HG02642 (cell line): Measurements from ENCODE around the gene MBD5.

Source experiments
- ATAC-seq: cut with Tn5 transposase; IDR thresholded peaks from one replicate; pipeline ENCODE4 v1.9.1; 2021; ENCODE audit warnings: mild to moderate bottlenecking; ENCODE audit not compliant: unreplicated experiment, poor library complexity

Gene MBD5

DNA sequence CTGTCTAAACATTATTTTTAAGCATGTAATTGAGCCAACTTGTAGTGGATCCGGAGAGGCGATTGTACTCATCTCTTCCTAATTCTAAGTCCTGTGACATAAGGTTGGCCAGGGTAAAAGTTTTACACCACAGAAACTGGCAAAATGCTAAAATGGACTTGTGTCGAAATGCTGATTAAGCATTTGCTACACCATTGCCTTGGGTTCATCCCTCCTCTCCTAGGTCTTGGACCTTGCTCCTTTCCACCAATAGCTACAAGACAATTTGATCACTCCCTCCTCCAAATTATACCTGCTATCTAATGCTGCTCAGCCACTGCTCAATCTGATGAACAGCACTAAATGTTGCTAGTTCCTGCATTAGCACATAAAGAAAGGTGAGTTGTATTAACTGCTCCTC lies 491.0 kb downstream of the MBD5 start:
- no peak for ATAC-seq

DNA sequence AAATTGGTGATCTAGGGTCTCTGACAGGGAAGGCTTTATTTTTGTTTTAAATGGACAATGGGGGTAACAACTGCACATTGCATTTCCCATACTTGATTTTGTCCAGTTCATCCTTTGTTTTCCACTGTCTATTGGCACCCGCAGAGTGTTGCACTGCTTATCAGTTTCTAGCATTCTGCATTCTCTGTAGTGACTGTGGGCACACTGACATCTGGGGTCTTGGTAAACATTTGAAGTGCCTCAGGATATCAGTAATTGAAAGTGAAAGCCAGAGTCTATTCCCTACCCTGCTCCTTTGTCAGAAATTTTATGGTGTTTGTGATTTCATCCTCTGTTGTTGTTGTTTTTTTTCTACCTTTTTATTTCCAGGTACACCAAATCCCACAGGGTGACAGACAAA lies 491.6 kb downstream of the MBD5 start:
- ATAC-seq = no peak

DNA sequence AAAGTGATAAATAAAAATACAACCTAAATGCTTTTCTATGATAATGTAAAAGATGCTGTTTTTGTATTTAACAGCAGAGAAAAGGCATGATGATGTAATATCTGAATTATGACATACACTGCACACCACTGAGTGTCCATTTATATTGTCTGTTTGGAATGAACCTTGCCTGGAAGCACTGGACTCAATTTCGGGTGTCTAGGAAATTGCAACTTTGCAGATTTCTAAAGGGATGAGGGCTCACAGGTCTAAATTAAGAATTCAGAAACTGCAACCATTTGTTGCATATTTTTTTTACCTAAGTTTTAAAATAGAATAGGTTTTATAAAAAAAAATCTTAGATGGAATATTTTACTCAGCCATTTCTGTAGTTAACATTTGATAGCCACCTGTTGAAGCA lies 492.5 kb downstream of the MBD5 start:
- no peak for ATAC-seq

DNA sequence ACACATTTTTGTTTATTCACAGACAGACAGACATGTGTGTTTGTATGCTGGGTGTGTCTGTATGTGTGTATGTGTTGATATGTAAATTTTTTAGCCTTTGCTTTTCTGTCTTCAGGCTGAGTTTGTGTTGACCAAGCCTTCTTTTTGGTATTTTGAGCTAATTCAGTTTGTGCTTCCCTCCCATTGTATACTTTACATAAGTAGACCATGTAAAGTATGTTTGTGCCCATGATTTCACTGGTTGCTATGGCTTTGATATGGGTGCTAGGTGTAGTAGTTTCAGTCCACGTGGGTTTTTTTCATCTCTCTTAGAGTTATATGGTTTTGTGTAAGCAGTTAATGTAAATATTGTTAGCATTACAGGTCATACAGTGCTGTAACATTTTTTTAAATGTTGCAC lies 494.2 kb downstream of the MBD5 start:
- ATAC-seq = no peak

- no peak for ATAC-seq
Measured at GRCh38 chr2:148515976-148516375, 495.1 kb downstream of the MBD5 start.

DNA sequence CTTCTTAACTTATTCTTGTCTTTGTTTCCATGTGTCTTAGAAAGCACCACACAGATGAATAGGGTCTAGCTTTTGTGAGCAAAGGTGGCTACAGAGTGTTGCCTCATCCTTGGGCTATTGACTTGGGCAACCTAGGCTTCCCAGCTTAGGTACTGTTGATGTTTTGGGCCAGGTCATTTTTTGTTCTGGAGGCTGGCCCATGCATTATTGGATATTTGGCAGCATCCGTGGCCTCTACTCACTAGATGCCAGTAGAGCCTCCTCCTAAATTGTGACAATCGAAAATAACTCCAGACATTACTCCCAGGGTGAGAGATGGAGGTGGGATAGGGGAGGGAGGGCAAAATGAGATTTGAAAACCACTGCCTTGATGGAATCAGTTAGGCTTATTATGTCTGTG lies 496.4 kb downstream of the MBD5 start:
- no peak for ATAC-seq

GRCh38 chr2:148517822-148518221 lies 496.9 kb downstream of the MBD5 start:
- ATAC-seq = no peak

- no peak for ATAC-seq
Measured at GRCh38 chr2:148519013-148519412, 498.1 kb downstream of the MBD5 start.

GRCh38 chr2:148521181-148521580 lies 500.3 kb downstream of the MBD5 start:
- no peak for ATAC-seq

- ATAC-seq = no peak
Measured at GRCh38 chr2:148523315-148523714, 502.4 kb downstream of the MBD5 start.

GRCh38 chr2:148524519-148524919 lies 503.6 kb downstream of the MBD5 start:
- ATAC-seq = no peak

GRCh38 chr2:148525130-148525529 lies 504.2 kb downstream of the MBD5 start:
- ATAC-seq = no peak

DNA sequence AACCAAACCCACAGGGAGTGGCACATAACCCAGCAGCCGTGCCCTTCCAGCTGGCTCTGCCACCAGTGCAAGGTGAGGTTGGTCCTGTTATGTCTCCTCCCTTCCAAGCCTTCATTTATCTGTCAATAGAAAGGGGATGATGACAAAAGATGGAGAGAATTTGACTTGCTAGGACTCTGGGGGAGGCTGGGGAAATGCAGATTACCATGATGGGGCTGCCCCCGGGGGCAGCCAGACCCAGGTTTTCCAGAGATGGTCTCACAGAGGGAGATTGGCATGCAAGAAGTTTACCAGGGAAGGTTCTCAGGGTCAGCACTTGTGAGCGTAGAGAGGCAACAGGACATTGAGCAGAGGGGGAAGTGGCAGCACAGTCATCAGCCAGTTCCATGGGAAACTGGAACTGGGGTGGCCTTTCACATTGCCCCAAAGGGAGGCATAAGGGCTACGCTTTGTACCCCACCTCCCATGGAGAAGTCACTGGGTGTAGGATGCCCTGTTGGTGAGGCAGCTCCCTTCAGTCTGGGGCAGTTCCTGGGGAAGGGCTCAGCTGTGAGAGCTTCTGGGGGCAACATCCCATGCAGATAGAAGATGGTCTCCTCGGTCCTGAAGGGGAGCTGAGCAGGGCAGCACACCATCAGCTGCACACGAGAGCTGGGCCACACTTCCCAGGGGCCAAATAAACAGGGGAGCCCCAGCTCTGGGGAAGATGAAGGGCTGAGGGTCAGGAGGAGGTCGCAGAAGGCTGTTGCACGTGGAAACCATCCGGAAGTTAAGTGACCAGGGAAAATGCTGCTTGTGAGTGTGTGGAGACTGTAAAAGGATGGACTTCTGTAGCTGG lies 505.8 kb downstream of the MBD5 start:
- no peak for ATAC-seq

- no peak for ATAC-seq
Measured at GRCh38 chr2:148527488-148528340, 506.8 kb downstream of the MBD5 start.

DNA sequence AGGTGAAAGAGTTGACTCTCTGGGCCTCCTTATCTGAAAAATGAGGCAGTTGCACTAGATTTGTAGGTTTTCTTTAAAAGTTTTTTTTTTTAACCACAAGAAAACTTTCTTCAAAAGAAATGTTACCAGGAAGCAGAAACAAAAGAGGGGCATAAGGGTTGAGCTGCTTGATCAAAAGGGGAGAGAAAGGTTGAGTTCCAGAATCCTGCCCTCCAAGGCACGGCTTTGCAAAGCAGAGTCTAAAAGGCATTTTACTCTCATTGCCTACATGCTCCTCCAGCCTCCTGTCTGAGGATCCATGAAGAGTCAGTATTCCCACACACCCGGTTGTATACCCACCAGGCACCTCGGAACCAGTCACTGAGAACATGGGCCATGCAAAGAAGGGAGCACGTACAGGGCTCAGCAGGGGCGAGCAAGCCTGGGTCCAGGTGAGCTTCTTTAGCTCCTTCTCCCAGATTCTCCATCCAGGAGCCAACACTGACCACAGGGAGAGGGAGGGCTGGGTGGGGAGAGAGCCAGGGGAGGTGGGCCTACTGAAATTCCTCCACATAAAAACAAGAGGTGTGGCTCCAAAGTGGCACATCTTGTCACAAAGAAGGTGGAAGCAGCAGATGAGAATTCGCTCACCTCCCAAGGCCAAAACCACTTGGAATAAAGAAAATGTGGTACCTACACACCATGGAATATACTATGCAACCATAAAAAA lies 507.6 kb downstream of the MBD5 start:
- ATAC-seq = no peak

DNA sequence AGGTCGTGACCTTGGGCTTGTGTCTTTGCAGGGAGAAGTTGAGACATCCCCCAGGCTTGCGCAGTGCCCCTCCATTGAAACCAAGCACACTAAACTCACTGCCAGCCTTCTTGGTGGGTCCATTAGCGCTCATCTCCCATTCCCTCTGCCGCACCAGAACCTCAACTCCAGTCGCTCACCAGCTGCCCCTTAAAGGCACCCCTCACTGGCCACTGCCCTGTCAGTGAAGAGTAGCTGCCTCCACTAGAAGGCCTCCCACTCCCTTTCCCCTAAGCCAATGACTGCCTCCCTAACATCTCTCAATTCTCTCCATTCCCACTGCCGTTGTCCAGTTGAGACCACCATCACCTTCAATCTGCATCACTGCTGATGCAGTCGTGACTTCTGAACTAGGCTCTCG lies 508.9 kb downstream of the MBD5 start:
- ATAC-seq = no peak

- no peak for ATAC-seq
Measured at GRCh38 chr2:148530350-148530749, 509.5 kb downstream of the MBD5 start.

DNA sequence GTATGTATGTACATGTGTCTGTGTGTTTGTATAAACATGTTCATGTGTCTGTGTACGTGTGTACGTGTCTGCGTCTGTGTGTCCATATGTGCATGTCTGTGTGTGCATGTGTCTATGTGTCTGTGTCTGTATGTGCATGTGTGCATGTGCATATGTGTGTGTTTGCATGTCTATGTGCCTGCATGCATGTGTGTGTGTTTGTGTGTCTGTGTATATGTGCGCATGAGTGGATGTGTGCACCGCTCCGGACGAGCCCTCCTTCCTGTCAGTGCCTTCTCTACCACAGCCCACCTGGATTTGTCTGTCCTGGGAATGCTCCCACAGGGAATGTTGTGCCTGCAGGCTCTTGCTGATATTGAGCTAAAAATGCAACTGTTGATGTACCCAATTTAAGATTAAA lies 510.3 kb downstream of the MBD5 start:
- ATAC-seq = no peak

- ATAC-seq = no peak
Measured at GRCh38 chr2:148531669-148532428, 511.0 kb downstream of the MBD5 start.

DNA sequence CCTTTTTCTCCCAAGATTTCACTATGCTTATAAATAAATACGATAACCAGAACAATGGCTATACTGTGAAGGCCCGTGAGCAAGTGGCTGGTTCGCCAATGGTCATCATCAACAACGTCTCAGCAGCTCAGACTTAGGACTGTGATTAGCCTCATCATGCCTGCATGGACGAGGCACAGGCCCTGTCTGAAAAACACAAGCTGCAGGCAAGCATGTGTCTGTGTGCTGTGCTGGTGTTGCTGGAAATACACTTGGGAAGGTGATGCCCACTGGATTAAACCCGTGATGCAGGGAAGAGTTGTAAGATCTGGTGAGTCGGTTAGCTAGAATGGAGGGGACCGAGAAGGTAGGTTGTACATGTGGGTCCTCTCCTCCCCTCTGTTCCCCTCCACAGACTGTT lies 512.1 kb downstream of the MBD5 start:
- no peak for ATAC-seq
